Measurements from ENCODE around the gene SPTBN2.

The SPTBN2 gene

GRCh38 chr11:66701432-66702240 lies 27.4 kb downstream of the SPTBN2 start:
- DNase-seq, result no peak

GRCh38 chr11:66700742-66701141 lies 28.3 kb downstream of the SPTBN2 start:
- DNase-seq, result no peak

GRCh38 chr11:66700337-66700736 lies 28.7 kb downstream of the SPTBN2 start:
- DNase-seq, result no peak

- DNase-seq, result no peak
Observed at GRCh38 chr11:66698491-66698890, 30.5 kb downstream of the SPTBN2 start.

- DNase-seq, result no peak
Observed at GRCh38 chr11:66697988-66698387, 31.0 kb downstream of the SPTBN2 start.

- no peak for DNase-seq
Observed at GRCh38 chr11:66696146-66696545, 32.9 kb downstream of the SPTBN2 start.

GRCh38 chr11:66694732-66695207 lies 34.2 kb downstream of the SPTBN2 start:
- DNase-seq, result peak; percentile 77

GRCh38 chr11:66694056-66694410 lies 35.0 kb downstream of the SPTBN2 start:
- no peak for DNase-seq

GRCh38 chr11:66693356-66694055 lies 35.5 kb downstream of the SPTBN2 start:
- no peak for DNase-seq

GRCh38 chr11:66692871-66693331 lies 36.1 kb downstream of the SPTBN2 start:
- no peak for DNase-seq

- DNase-seq, result no peak
Observed at GRCh38 chr11:66692446-66692845, 36.6 kb downstream of the SPTBN2 start.

GRCh38 chr11:66691311-66691980 lies 37.6 kb downstream of the SPTBN2 start:
- no peak for DNase-seq

GRCh38 chr11:66689661-66690590 lies 39.1 kb downstream of the SPTBN2 start:
- no peak for DNase-seq

GRCh38 chr11:66688561-66689534 lies 40.2 kb downstream of the SPTBN2 start:
- DNase-seq, result no peak

- no peak for DNase-seq
Observed at GRCh38 chr11:66687831-66688281, 41.2 kb downstream of the SPTBN2 start.

- no peak for DNase-seq
Observed at GRCh38 chr11:66686801-66687750, 41.9 kb downstream of the SPTBN2 start.

- no peak for DNase-seq
Observed at GRCh38 chr11:66686100-66686785, 42.8 kb downstream of the SPTBN2 start.

- DNase-seq, result no peak
Observed at GRCh38 chr11:66685276-66686099, 43.5 kb downstream of the SPTBN2 start.
